WTC11 (cell line): ENCODE measurements around the gene TMEM144. TPM values are rescaled to one million over a fixed set of nuclear protein-coding genes. Genes with fewer than 3 reads are reported as not detected.

Experiments
- ATAC-seq: fragments of 200-7000 bp; cut with Tn5 transposase; 2 replicates; pipeline ENCODE4 v1.10.0; 2021; ENCODE audit warnings: mild to moderate bottlenecking, moderate library complexity
- CTCF ChIA-PET: fragments of 300-600 bp; sonication (Branson Sonifier 250); formaldehyde crosslinking; loops from one replicate; lab custom pipeline; 2021; ENCODE audit warnings: antibody characterized with exemption; lab: Charles Lee
- POLR2A ChIA-PET: fragments of 350-600 bp; sonication (Branson Sonifier 250); formaldehyde crosslinking; loops from one replicate; lab custom pipeline; 2021; ENCODE audit warnings: antibody characterized with exemption; lab: Charles Lee
- DNase-seq: peaks from one replicate; pipeline ENCODE4 v3.0.0; 2021; ENCODE audit warnings: low spot score
- H3K27ac Mint-ChIP-seq: 2 replicates; pipeline ENCODE4 v1.8.0; 2021; ENCODE audit warnings: mixed read lengths
- H3K27me3 Mint-ChIP-seq: 2 replicates; pipeline ENCODE4 v1.8.0; 2021; ENCODE audit warnings: low read depth, mild to moderate bottlenecking, moderate library complexity, mixed read lengths
- H3K36me3 Mint-ChIP-seq: 2 replicates; pipeline ENCODE4 v1.8.0; 2021; ENCODE audit warnings: mixed read lengths
- H3K4me1 Mint-ChIP-seq: 2 replicates; pipeline ENCODE4 v1.8.0; 2022; ENCODE audit warnings: mixed read lengths
- H3K4me3 Mint-ChIP-seq: 2 replicates; pipeline ENCODE4 v1.8.0; 2021; ENCODE audit warnings: mild to moderate bottlenecking, moderate library complexity, mixed read lengths
- H3K9me3 Mint-ChIP-seq: 2 replicates; pipeline ENCODE4 v1.8.0; 2021; ENCODE audit warnings: mixed read lengths
- ELF4 ChIP-seq: sonication (generic); formaldehyde crosslinking; IDR thresholded peaks from 2 replicates; pipeline ENCODE4 v1.8.1; 2022; ENCODE audit warnings: low read depth, mild to moderate bottlenecking, moderate library complexity, missing genetic modification reagents
- GRHL2 ChIP-seq: fragments of 250-450 bp; sonication (Bioruptor Pico); IDR thresholded peaks from 2 replicates; pipeline ENCODE4 v1.8.0; 2022; ENCODE audit warnings: mild to moderate bottlenecking, moderate library complexity; ENCODE audit not compliant: insufficient replicate concordance, severe bottlenecking
- NR3C1 ChIP-seq: sonication (generic); formaldehyde crosslinking; conservative IDR thresholded peaks from 2 replicates; pipeline ENCODE4 v1.8.1; 2023; ENCODE audit warnings: low read depth, mild to moderate bottlenecking, missing genetic modification reagents
- OVOL2 ChIP-seq: fragments of 250-450 bp; sonication (Bioruptor Pico); IDR thresholded peaks from 2 replicates; pipeline ENCODE4 v1.9.0; 2021; ENCODE audit warnings: mild to moderate bottlenecking, borderline replicate concordance
- RELA ChIP-seq: sonication (generic); formaldehyde crosslinking; IDR thresholded peaks from 2 replicates; pipeline ENCODE4 v1.8.1; 2022; ENCODE audit warnings: missing genetic modification reagents, mild to moderate bottlenecking, borderline replicate concordance
- ZNF671 ChIP-seq: fragments of 250-450 bp; sonication (Bioruptor Pico); IDR thresholded peaks from 2 replicates; pipeline ENCODE4 v1.8.0; 2021; ENCODE audit warnings: mild to moderate bottlenecking
- total RNA-seq: library from RNA; stranded (reverse); gene quantifications from 3 replicates; pipeline ENCODE4 v1.2.3, GENCODE V29; 2021
- TF ChIP-seq, protein P1 (sequence below): sonication (generic); formaldehyde crosslinking; IDR thresholded peaks from 2 replicates; pipeline ENCODE4 v1.8.1; 2023; ENCODE audit warnings: mild to moderate bottlenecking, missing genetic modification reagents
- TF ChIP-seq, protein P2 (sequence below): fragments of 250-450 bp; sonication (Bioruptor Pico); IDR thresholded peaks from 2 replicates; pipeline ENCODE4 v1.9.0; 2021; ENCODE audit warnings: moderate library complexity, mild to moderate bottlenecking, inconsistent platforms, borderline replicate concordance
- TF ChIP-seq, protein P3 (sequence below): sonication (generic); formaldehyde crosslinking; IDR thresholded peaks from 2 replicates; pipeline ENCODE4 v1.8.0; 2022; ENCODE audit warnings: mild to moderate bottlenecking, missing genetic modification reagents
- TF ChIP-seq, protein P4 (sequence below): fragments of 250-450 bp; sonication (Bioruptor Pico); IDR thresholded peaks from 2 replicates; pipeline ENCODE4 v1.9.0; 2021; ENCODE audit warnings: mild to moderate bottlenecking
- TF ChIP-seq, protein P5 (sequence below): fragments of 200-600 bp; IDR thresholded peaks from 2 replicates; pipeline ENCODE4 v1.8.0; 2022; ENCODE audit warnings: antibody characterized with exemption
- TF ChIP-seq, protein P6 (sequence below): sonication (generic); formaldehyde crosslinking; IDR thresholded peaks from 2 replicates; pipeline ENCODE4 v1.8.1; 2023; ENCODE audit warnings: mild to moderate bottlenecking, missing genetic modification reagents

TMEM144 gene
- total RNA-seq, 1 experiment from 2014 or later = 3.8 TPM

DNA sequence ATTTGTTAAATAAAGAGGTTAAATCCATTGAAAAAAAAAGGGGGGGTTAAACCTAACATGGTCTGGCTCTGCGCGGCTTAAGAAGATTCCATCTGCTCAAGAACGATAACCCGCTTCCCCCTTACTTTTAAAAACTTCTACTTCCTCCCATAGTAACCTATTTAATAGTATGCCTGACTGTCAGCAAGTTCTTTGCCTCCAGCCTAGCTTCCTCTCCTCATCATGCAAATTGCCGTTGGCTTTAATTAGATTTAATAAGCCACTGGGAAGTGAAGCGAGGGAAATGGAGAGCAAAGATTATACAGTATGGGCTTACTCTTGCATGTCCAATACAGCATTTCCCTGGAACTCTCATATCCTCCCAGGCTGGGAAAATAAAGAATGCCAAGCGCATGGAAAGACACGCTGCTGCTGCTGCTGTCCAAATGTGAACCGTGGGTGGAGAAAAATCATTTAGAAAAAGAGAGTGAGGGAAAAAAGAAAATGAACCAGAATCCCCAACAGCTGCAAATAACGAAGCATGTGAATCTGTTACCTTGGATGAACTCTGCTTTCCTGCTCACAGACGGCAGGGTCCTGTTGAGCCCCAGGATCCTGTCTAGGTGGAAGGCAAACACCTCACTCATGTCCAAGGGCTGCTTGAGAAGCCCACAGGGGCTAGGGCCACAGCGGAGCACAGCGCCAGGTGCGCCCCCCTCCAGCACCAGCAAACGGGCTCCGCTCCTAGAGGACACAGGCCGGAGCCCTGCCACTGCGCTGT, 40.2 kb upstream of the TMEM144 start:
- Mint-ChIP-seq H3K4me3 (no peak overlapping the region), H3K27me3 (no peaks in the 10 kb centered on the region)

DNA sequence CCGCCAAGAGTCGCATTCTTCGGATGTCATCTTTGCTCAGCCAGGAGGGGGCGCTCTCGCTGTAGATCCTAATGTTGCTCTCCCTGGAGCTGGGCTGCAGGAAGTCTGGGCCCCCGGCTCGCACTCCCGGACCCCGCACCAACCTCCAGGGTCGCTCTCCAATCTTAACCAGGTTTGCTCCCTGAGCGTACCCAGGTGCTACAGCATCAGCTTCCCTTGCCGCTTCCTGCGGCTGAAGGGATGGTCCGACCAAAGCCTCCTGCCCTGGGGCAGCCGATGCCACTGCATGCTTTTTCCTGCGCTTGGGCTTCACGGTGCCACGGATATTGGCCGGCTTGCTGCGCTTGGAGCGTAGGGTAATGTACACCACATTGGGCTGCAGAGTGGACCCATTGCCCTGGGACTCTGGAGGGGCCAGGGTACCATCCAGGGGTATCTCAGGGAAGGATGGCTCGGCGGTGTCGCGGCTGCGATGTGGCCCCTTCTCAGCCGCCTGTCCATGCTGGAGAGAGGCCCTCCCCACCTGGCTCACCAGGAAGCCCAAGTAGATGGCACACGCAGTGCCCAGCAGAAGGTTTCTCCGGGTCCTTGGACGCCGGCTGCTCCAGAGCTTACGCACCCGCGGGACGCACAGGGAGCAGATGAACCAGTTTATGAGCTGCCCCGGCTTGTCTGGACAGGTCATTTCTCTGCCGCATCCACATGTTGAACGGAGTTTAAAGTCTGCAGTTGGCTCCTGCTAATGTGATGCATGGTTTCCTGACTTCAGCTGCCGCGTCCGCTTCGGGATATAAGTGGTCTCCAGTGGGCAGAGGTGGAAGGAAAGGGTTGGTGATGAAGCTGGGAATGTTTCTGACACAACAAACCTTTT, 39.4 kb upstream of the TMEM144 start:
- POLR2A ChIA-PET = no interaction called here
- CTCF ChIA-PET = interaction anchor here (0.7 to 3.1 kb wide), 9 partner anchors 12 to 178 kb away, joined by 3 to 12 read pairs (median 4); no protein-coding TSS in a partner anchor
- peaks cover 8% of the 10 kb centered on the region for H3K4me1 Mint-ChIP-seq
- TF ChIP-seq ZNF671 (0 out of 2 replicates have a peak, but pooled peaks have one; percentile 41), RELA (CRISPR knock-in tag) (no peak), GRHL2 (no peak), ELF4 (CRISPR knock-in tag) (no peak)
- TF ChIP-seq, protein P1, sequence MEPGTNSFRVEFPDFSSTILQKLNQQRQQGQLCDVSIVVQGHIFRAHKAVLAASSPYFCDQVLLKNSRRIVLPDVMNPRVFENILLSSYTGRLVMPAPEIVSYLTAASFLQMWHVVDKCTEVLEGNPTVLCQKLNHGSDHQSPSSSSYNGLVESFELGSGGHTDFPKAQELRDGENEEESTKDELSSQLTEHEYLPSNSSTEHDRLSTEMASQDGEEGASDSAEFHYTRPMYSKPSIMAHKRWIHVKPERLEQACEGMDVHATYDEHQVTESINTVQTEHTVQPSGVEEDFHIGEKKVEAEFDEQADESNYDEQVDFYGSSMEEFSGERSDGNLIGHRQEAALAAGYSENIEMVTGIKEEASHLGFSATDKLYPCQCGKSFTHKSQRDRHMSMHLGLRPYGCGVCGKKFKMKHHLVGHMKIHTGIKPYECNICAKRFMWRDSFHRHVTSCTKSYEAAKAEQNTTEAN = no peak
- TF ChIP-seq, protein P2, sequence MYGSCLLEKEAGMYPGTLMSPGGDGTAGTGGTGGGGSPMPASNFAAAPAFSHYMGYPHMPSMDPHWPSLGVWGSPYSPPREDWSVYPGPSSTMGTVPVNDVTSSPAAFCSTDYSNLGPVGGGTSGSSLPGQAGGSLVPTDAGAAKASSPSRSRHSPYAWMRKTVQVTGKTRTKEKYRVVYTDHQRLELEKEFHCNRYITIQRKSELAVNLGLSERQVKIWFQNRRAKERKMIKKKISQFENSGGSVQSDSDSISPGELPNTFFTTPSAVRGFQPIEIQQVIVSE (CRISPR knock-in tag) = no peak
- TF ChIP-seq, protein P3, sequence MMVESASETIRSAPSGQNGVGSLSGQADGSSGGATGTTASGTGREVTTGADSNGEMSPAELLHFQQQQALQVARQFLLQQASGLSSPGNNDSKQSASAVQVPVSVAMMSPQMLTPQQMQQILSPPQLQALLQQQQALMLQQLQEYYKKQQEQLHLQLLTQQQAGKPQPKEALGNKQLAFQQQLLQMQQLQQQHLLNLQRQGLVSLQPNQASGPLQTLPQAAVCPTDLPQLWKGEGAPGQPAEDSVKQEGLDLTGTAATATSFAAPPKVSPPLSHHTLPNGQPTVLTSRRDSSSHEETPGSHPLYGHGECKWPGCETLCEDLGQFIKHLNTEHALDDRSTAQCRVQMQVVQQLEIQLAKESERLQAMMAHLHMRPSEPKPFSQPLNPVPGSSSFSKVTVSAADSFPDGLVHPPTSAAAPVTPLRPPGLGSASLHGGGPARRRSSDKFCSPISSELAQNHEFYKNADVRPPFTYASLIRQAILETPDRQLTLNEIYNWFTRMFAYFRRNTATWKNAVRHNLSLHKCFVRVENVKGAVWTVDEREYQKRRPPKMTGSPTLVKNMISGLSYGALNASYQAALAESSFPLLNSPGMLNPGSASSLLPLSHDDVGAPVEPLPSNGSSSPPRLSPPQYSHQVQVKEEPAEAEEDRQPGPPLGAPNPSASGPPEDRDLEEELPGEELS (CRISPR knock-in tag) = no peak
- TF ChIP-seq, protein P4, sequence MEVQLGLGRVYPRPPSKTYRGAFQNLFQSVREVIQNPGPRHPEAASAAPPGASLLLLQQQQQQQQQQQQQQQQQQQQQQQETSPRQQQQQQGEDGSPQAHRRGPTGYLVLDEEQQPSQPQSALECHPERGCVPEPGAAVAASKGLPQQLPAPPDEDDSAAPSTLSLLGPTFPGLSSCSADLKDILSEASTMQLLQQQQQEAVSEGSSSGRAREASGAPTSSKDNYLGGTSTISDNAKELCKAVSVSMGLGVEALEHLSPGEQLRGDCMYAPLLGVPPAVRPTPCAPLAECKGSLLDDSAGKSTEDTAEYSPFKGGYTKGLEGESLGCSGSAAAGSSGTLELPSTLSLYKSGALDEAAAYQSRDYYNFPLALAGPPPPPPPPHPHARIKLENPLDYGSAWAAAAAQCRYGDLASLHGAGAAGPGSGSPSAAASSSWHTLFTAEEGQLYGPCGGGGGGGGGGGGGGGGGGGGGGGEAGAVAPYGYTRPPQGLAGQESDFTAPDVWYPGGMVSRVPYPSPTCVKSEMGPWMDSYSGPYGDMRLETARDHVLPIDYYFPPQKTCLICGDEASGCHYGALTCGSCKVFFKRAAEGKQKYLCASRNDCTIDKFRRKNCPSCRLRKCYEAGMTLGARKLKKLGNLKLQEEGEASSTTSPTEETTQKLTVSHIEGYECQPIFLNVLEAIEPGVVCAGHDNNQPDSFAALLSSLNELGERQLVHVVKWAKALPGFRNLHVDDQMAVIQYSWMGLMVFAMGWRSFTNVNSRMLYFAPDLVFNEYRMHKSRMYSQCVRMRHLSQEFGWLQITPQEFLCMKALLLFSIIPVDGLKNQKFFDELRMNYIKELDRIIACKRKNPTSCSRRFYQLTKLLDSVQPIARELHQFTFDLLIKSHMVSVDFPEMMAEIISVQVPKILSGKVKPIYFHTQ (CRISPR knock-in tag) = no peak
- TF ChIP-seq, protein P5, sequence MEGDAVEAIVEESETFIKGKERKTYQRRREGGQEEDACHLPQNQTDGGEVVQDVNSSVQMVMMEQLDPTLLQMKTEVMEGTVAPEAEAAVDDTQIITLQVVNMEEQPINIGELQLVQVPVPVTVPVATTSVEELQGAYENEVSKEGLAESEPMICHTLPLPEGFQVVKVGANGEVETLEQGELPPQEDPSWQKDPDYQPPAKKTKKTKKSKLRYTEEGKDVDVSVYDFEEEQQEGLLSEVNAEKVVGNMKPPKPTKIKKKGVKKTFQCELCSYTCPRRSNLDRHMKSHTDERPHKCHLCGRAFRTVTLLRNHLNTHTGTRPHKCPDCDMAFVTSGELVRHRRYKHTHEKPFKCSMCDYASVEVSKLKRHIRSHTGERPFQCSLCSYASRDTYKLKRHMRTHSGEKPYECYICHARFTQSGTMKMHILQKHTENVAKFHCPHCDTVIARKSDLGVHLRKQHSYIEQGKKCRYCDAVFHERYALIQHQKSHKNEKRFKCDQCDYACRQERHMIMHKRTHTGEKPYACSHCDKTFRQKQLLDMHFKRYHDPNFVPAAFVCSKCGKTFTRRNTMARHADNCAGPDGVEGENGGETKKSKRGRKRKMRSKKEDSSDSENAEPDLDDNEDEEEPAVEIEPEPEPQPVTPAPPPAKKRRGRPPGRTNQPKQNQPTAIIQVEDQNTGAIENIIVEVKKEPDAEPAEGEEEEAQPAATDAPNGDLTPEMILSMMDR = peak; percentile 86
- no peaks in the 10 kb centered on the region for H3K36me3 Mint-ChIP-seq
- H3K4me3 Mint-ChIP-seq = no peak overlapping the region
- peak; percentile 83 for DNase-seq
- no peaks in the 10 kb centered on the region for H3K27me3 Mint-ChIP-seq
- no peak; the same call in 1 of the 2 replicates for ATAC-seq
- no peaks in the 10 kb centered on the region for H3K9me3 Mint-ChIP-seq
- no peak overlapping the region for H3K27ac Mint-ChIP-seq

More for the DNA sequence above, 40.2 kb upstream of the TMEM144 start:
- POLR2A ChIA-PET = no interaction called here
- TF ChIP-seq OVOL2 (CRISPR knock-in tag) (no peak), NR3C1 (no peak), RELA (CRISPR knock-in tag) (no peak)
- TF ChIP-seq, protein P6, sequence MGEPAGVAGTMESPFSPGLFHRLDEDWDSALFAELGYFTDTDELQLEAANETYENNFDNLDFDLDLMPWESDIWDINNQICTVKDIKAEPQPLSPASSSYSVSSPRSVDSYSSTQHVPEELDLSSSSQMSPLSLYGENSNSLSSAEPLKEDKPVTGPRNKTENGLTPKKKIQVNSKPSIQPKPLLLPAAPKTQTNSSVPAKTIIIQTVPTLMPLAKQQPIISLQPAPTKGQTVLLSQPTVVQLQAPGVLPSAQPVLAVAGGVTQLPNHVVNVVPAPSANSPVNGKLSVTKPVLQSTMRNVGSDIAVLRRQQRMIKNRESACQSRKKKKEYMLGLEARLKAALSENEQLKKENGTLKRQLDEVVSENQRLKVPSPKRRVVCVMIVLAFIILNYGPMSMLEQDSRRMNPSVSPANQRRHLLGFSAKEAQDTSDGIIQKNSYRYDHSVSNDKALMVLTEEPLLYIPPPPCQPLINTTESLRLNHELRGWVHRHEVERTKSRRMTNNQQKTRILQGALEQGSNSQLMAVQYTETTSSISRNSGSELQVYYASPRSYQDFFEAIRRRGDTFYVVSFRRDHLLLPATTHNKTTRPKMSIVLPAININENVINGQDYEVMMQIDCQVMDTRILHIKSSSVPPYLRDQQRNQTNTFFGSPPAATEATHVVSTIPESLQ (CRISPR knock-in tag) = no peak
- no peaks in the 10 kb centered on the region for H3K36me3 Mint-ChIP-seq
- peaks cover 8% of the 10 kb centered on the region for H3K4me1 Mint-ChIP-seq
- H3K27ac Mint-ChIP-seq = no peak overlapping the region
- CTCF ChIA-PET = interaction anchor here (0.7 to 3.1 kb wide), 7 partner anchors 12 to 166 kb away, joined by 3 to 12 read pairs (median 6); no protein-coding TSS in a partner anchor
- H3K9me3 Mint-ChIP-seq = no peaks in the 10 kb centered on the region
- no peak for DNase-seq
- ATAC-seq = peak; percentile 87
